Measurements from ENCODE around the gene COG2.

COG2 gene

GRCh38 chr1:230700132-230700531 is 57.9 kb downstream of the COG2 start:
- no peak overlapping the region for H3K27ac ChIP-seq (ENCODE audit: low read depth, low read length, severe bottlenecking)
- no peaks in the 10 kb centered on the region for H3K36me3 ChIP-seq (ENCODE audit: control insufficient read depth, insufficient read depth, low read length)
- no peak overlapping the region for H3K4me3 ChIP-seq (ENCODE audit: extremely low read depth, insufficient read depth, low read length, poor library complexity, severe bottlenecking)
- H3K4me1 ChIP-seq (ENCODE audit: control insufficient read depth, insufficient read depth, low read length, poor library complexity, severe bottlenecking) = no peaks in the 10 kb centered on the region
- H3K9me3 ChIP-seq (ENCODE audit: control insufficient read depth, low read length) = no peaks in the 10 kb centered on the region
- WGBS, 2 experiments (ENCODE audit: insufficient coverage in 2 of 2) = 72 to 94% methylated on average over 2 of the region's 4 CpGs

GRCh38 chr1:230701434-230701833 is 59.2 kb downstream of the COG2 start:
- no peaks in the 10 kb centered on the region for H3K36me3 ChIP-seq (ENCODE audit: control insufficient read depth, insufficient read depth, low read length)
- H3K4me1 ChIP-seq (ENCODE audit: control insufficient read depth, insufficient read depth, low read length, poor library complexity, severe bottlenecking) = no peaks in the 10 kb centered on the region
- no peak overlapping the region for H3K27ac ChIP-seq (ENCODE audit: low read depth, low read length, severe bottlenecking)
- 94 to 95% methylated on average over 15 to 17 of the region's 17 CpGs for WGBS, 2 experiments (ENCODE audit: insufficient coverage in 2 of 2)
- H3K9me3 ChIP-seq (ENCODE audit: control insufficient read depth, low read length) = no peaks in the 10 kb centered on the region
- no peak overlapping the region for H3K4me3 ChIP-seq (ENCODE audit: extremely low read depth, insufficient read depth, low read length, poor library complexity, severe bottlenecking)

- H3K36me3 ChIP-seq (ENCODE audit: control insufficient read depth, insufficient read depth, low read length) = no peaks in the 10 kb centered on the region
- WGBS, 2 experiments (ENCODE audit: insufficient coverage in 2 of 2) = 97% methylated on average over 12 to 17 of the region's 19 CpGs
- no peaks in the 10 kb centered on the region for H3K4me1 ChIP-seq (ENCODE audit: control insufficient read depth, insufficient read depth, low read length, poor library complexity, severe bottlenecking)
- H3K4me3 ChIP-seq (ENCODE audit: extremely low read depth, insufficient read depth, low read length, poor library complexity, severe bottlenecking) = no peak overlapping the region
- no peak overlapping the region for H3K27ac ChIP-seq (ENCODE audit: low read depth, low read length, severe bottlenecking)
- no peaks in the 10 kb centered on the region for H3K9me3 ChIP-seq (ENCODE audit: control insufficient read depth, low read length)
Measured at GRCh38 chr1:230701895-230702768, 59.9 kb downstream of the COG2 start.

- H3K9me3 ChIP-seq (ENCODE audit: control insufficient read depth, low read length) = no peaks in the 10 kb centered on the region
- H3K4me3 ChIP-seq (ENCODE audit: extremely low read depth, insufficient read depth, low read length, poor library complexity, severe bottlenecking) = no peak overlapping the region
- 87 to 100% methylated on average over 7 to 10 of the region's 14 CpGs for WGBS, 2 experiments (ENCODE audit: insufficient coverage in 2 of 2)
- no peaks in the 10 kb centered on the region for H3K4me1 ChIP-seq (ENCODE audit: control insufficient read depth, insufficient read depth, low read length, poor library complexity, severe bottlenecking)
- no peak overlapping the region for H3K27ac ChIP-seq (ENCODE audit: low read depth, low read length, severe bottlenecking)
- no peaks in the 10 kb centered on the region for H3K36me3 ChIP-seq (ENCODE audit: control insufficient read depth, insufficient read depth, low read length)
Measured at GRCh38 chr1:230702934-230703678, 60.8 kb downstream of the COG2 start.

- H3K9me3 ChIP-seq (ENCODE audit: control insufficient read depth, low read length) = no peaks in the 10 kb centered on the region
- 96 to 97% methylated on average over 4 to 7 of the region's 8 CpGs for WGBS, 2 experiments (ENCODE audit: insufficient coverage in 2 of 2)
- H3K27ac ChIP-seq (ENCODE audit: low read depth, low read length, severe bottlenecking) = no peak overlapping the region
- H3K4me1 ChIP-seq (ENCODE audit: control insufficient read depth, insufficient read depth, low read length, poor library complexity, severe bottlenecking) = no peaks in the 10 kb centered on the region
- no peaks in the 10 kb centered on the region for H3K36me3 ChIP-seq (ENCODE audit: control insufficient read depth, insufficient read depth, low read length)
- no peak overlapping the region for H3K4me3 ChIP-seq (ENCODE audit: extremely low read depth, insufficient read depth, low read length, poor library complexity, severe bottlenecking)
Measured at GRCh38 chr1:230703679-230704385, 61.6 kb downstream of the COG2 start.

GRCh38 chr1:230704830-230705229 is 62.5 kb downstream of the COG2 start:
- Histone ChIP-seq H3K36me3 (ENCODE audit: control insufficient read depth, insufficient read depth, low read length) (no peaks in the 10 kb centered on the region), H3K4me3 (ENCODE audit: extremely low read depth, insufficient read depth, low read length, poor library complexity, severe bottlenecking) (no peak overlapping the region), H3K27ac (ENCODE audit: low read depth, low read length, severe bottlenecking) (no peak overlapping the region), H3K9me3 (ENCODE audit: control insufficient read depth, low read length) (no peaks in the 10 kb centered on the region), H3K4me1 (ENCODE audit: control insufficient read depth, insufficient read depth, low read length, poor library complexity, severe bottlenecking) (no peaks in the 10 kb centered on the region)
- 88 to 91% methylated on average over 5 of the region's 7 CpGs for WGBS, 2 experiments (ENCODE audit: insufficient coverage in 2 of 2)

GRCh38 chr1:230705289-230706019 is 63.2 kb downstream of the COG2 start:
- no peaks in the 10 kb centered on the region for H3K36me3 ChIP-seq (ENCODE audit: control insufficient read depth, insufficient read depth, low read length)
- H3K27ac ChIP-seq (ENCODE audit: low read depth, low read length, severe bottlenecking) = no peak overlapping the region
- 84 to 92% methylated on average over 6 of the region's 18 CpGs for WGBS, 2 experiments (ENCODE audit: insufficient coverage in 2 of 2)
- H3K4me1 ChIP-seq (ENCODE audit: control insufficient read depth, insufficient read depth, low read length, poor library complexity, severe bottlenecking) = no peaks in the 10 kb centered on the region
- no peak overlapping the region for H3K4me3 ChIP-seq (ENCODE audit: extremely low read depth, insufficient read depth, low read length, poor library complexity, severe bottlenecking)
- H3K9me3 ChIP-seq (ENCODE audit: control insufficient read depth, low read length) = no peaks in the 10 kb centered on the region

GRCh38 chr1:230706020-230706699 is 63.9 kb downstream of the COG2 start:
- Histone ChIP-seq H3K36me3 (ENCODE audit: control insufficient read depth, insufficient read depth, low read length) (no peaks in the 10 kb centered on the region), H3K4me3 (ENCODE audit: extremely low read depth, insufficient read depth, low read length, poor library complexity, severe bottlenecking) (no peak overlapping the region), H3K27ac (ENCODE audit: low read depth, low read length, severe bottlenecking) (no peak overlapping the region), H3K4me1 (ENCODE audit: control insufficient read depth, insufficient read depth, low read length, poor library complexity, severe bottlenecking) (no peaks in the 10 kb centered on the region), H3K9me3 (ENCODE audit: control insufficient read depth, low read length) (no peaks in the 10 kb centered on the region)
- WGBS, 2 experiments (ENCODE audit: insufficient coverage in 2 of 2) = 90 to 91% methylated on average over 8 of the region's 9 CpGs

GRCh38 chr1:230706887-230707731 is 64.8 kb downstream of the COG2 start:
- no peaks in the 10 kb centered on the region for H3K36me3 ChIP-seq (ENCODE audit: control insufficient read depth, insufficient read depth, low read length)
- no peak overlapping the region for H3K27ac ChIP-seq (ENCODE audit: low read depth, low read length, severe bottlenecking)
- H3K9me3 ChIP-seq (ENCODE audit: control insufficient read depth, low read length) = no peaks in the 10 kb centered on the region
- H3K4me1 ChIP-seq (ENCODE audit: control insufficient read depth, insufficient read depth, low read length, poor library complexity, severe bottlenecking) = no peaks in the 10 kb centered on the region
- no peak overlapping the region for H3K4me3 ChIP-seq (ENCODE audit: extremely low read depth, insufficient read depth, low read length, poor library complexity, severe bottlenecking)
- 91 to 94% methylated on average over 17 to 18 of the region's 20 CpGs for WGBS, 2 experiments (ENCODE audit: insufficient coverage in 2 of 2)
